H1 (cell line): ENCODE measurements around the gene DPP10. TPM values are rescaled to one million over a fixed set of nuclear protein-coding genes. Genes with fewer than 3 reads are reported as not detected.

Source experiments
- ATF2 ChIP-seq: IDR thresholded peaks from 2 replicates; pipeline ENCODE4 v1.6.1; 2012; ENCODE audit warnings: low read length, inconsistent platforms
- CHD7 ChIP-seq: fragments of 300-600 bp; sonication (generic); IDR thresholded peaks from 2 replicates; pipeline ENCODE4 v1.7.1; 2012; ENCODE audit warnings: low read length, moderate library complexity, mild to moderate bottlenecking, inconsistent platforms; ENCODE audit not compliant: insufficient replicate concordance
- USF2 ChIP-seq: IDR thresholded peaks from 2 replicates; pipeline ENCODE4 v1.6.1; 2011; ENCODE audit warnings: low read length, improper control_type of control experiment
- polyA plus RNA-seq, 7 experiments: library from polyadenylated mRNA; depleted of rRNA in 3 of 7; stranded (reverse) in 5 of 7; unstranded in 2 of 7; fragments of >200 nt in 5 of 7; fragments of 200-250 nt in 2 of 7; gene quantifications; 1 replicate in 5 of 7; 2 replicates in 1 of 7; 4 replicates in 1 of 7; pipeline versions ENCODE4 v1.2.1 to v1.2.3, GENCODE V29; 2011 to 2013; ENCODE audit warnings: missing spikeins in 2 of 7, mixed read lengths in 2 of 7
- total RNA-seq: library from RNA; stranded (reverse); fragmentation: NEBNext Ultra II Directional; extraction: Animal tissue kit (Norgen Biotek cat#: 25700); gene quantifications from 2 replicates; pipeline ENCODE4 v1.2.1, GENCODE V29; 2021

The DPP10 gene
- total and polyA plus RNA-seq, 2 of the 8 experiments (the other 6 are each of a cell fraction or from before 2014, with no cell fraction given) = 3.3 to 7.2 TPM

GRCh38 chr2:114537777-114538176 is 95.3 kb downstream of the DPP10 start (continued):
- TF ChIP-seq ATF2 = no peak
- no peak for TF ChIP-seq USF2
- TF ChIP-seq CHD7 = no peak
